ENCODE results near the gene SLC34A2.

The SLC34A2 gene

DNA sequence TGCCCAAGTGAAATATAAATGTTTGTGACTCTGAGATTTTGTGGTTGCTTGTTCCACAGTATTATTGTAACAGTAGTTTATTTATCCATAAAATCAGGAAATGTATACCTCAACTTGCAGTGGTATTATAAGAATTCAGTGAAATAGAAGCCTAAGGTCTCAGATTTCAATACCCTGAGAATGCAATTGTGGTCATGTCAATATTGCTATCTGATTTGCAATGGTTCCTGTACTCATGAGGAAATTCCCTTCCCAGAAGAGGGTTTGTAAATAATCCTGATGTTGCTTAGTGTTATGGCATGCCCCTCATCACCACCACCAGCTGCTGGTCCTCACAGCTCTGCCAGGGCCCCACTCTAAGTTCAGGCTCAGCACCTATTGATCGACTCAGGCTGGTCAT lies 67.8 kb downstream of the SLC34A2 start:
- Histone ChIP-seq H3K9me3 (ENCODE audit: control insufficient read depth, insufficient read depth, low read length) (no peaks in the 10 kb centered on the region), H3K4me1 (ENCODE audit: insufficient read depth, low read length) (no peaks in the 10 kb centered on the region), H3K9ac (ENCODE audit: low read depth, low read length) (no peak overlapping the region), H3K36me3 (ENCODE audit: insufficient read depth, low read length) (no peaks in the 10 kb centered on the region)

DNA sequence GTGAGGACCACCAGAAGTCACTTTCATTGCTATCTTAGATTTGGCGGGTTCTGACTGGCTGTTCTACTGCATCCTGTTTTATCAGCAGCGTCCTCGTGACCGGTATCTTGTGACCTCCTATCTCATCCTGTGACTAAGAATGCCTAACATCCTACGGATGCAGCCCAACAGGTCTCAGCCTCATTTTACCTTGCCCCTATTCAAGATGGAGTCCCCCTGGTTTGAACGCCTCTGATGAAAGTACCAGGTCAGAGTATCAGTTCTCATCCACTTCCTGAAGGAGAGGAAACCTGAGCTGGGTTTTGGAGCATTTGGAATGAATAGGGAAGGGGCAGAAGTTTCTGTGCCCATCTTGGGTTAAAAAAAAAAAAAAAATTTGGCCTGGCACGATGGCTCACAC lies 70.2 kb downstream of the SLC34A2 start:
- H3K4me1 ChIP-seq (ENCODE audit: insufficient read depth, low read length) = no peaks in the 10 kb centered on the region

DNA sequence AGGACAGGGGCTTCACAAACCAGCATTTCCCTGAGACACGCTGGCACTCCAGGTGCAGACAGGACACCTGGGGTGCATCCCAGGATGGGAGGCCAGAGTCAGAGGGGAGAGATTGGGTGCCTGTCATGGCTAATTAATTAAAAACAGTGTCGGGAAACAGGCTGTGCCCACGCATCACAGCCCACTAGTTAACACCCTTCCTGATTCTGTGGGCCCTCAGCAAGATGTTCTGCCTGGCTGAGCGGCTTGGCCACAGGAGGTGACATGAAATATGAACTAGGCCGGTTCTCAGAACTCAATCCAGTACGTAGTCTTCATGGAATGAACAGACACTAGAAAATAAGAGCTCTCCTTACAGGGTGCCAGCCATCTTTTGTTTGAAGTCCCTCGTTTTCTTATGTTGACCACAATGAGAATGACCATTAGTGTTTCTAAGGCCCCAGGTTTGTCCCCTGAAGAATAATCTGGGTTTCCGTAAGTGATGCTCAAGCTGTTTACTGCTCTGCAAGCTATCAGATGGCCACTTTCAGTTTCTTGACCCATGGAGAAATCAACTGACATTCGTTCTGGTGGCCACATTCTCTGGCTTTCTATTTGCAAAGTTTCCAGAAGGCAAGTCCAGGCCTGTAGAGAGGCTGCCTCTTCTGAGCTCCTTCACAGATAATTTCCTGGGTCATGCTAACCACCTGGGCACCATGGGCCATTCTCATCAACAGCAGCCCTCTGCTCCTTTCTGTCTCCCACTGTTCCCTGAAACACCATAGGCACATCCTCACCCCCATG lies 72.3 kb downstream of the SLC34A2 start:
- no peaks in the 10 kb centered on the region for H3K36me3 ChIP-seq (ENCODE audit: insufficient read depth, low read length)

More for the DNA sequence above, 70.2 kb downstream of the SLC34A2 start:
- H3K9me3 ChIP-seq (ENCODE audit: control insufficient read depth, insufficient read depth, low read length) = no peaks in the 10 kb centered on the region
- H3K9ac ChIP-seq (ENCODE audit: low read depth, low read length) = no peak overlapping the region
- H3K36me3 ChIP-seq (ENCODE audit: insufficient read depth, low read length) = no peaks in the 10 kb centered on the region

More for the DNA sequence above, 72.3 kb downstream of the SLC34A2 start:
- Histone ChIP-seq H3K9me3 (ENCODE audit: control insufficient read depth, insufficient read depth, low read length) (no peaks in the 10 kb centered on the region), H3K4me1 (ENCODE audit: insufficient read depth, low read length) (no peaks in the 10 kb centered on the region), H3K9ac (ENCODE audit: low read depth, low read length) (no peak overlapping the region)

Measured in ES-I3 (cell line).